SW480 (cell line): ENCODE data around the gene ZFYVE9.
A peak's percentile ranks its signal among the peaks of the same experiment; 100 is the strongest.
"Not testable (repeated sequence)": the region's sequence is repeated elsewhere in the genome, so short reads cannot be mapped to it uniquely, and the experiment has no call there.

Source experiments
- DNase-seq: peaks from one replicate; pipeline ENCODE4 v3.0.0-alpha.2; 2016; ENCODE audit warnings: low spot score

ZFYVE9 gene

GRCh38 chr1:52191395-52191965 lies 49.6 kb downstream of the ZFYVE9 start:
- DNase-seq: no peak

GRCh38 chr1:52192024-52192423 lies 50.1 kb downstream of the ZFYVE9 start:
- DNase-seq: no peak

- no peak for DNase-seq
Observed at GRCh38 chr1:52192436-52192835, 50.5 kb downstream of the ZFYVE9 start.

GRCh38 chr1:52193985-52194384 lies 52.1 kb downstream of the ZFYVE9 start:
- no peak for DNase-seq

GRCh38 chr1:52195161-52195560 lies 53.3 kb downstream of the ZFYVE9 start:
- DNase-seq: no peak

GRCh38 chr1:52203935-52204625 lies 62.2 kb downstream of the ZFYVE9 start:
- no peak for DNase-seq

- DNase-seq: no peak
Observed at GRCh38 chr1:52204696-52205095, 62.8 kb downstream of the ZFYVE9 start.

GRCh38 chr1:52206686-52207085 lies 64.8 kb downstream of the ZFYVE9 start:
- not testable (repeated sequence) for DNase-seq

GRCh38 chr1:52209429-52209828 lies 67.5 kb downstream of the ZFYVE9 start:
- no peak for DNase-seq

GRCh38 chr1:52210044-52210443 lies 68.2 kb downstream of the ZFYVE9 start:
- DNase-seq: no peak

- no peak for DNase-seq
Observed at GRCh38 chr1:52216907-52217458, 75.1 kb downstream of the ZFYVE9 start.

- DNase-seq: no peak
Observed at GRCh38 chr1:52225174-52225573, 83.3 kb downstream of the ZFYVE9 start.

- DNase-seq: no peak
Observed at GRCh38 chr1:52229494-52229893, 87.6 kb downstream of the ZFYVE9 start.

GRCh38 chr1:52233463-52233862 lies 91.6 kb downstream of the ZFYVE9 start:
- no peak for DNase-seq

GRCh38 chr1:52234014-52234413 lies 92.1 kb downstream of the ZFYVE9 start:
- DNase-seq: no peak

- DNase-seq: no peak
Observed at GRCh38 chr1:52234708-52235107, 92.8 kb downstream of the ZFYVE9 start.

GRCh38 chr1:52235646-52236045 lies 93.8 kb downstream of the ZFYVE9 start:
- DNase-seq: no peak

GRCh38 chr1:52237430-52237829 lies 95.5 kb downstream of the ZFYVE9 start:
- peak; percentile 29 for DNase-seq

- no peak for DNase-seq
Observed at GRCh38 chr1:52238474-52238873, 96.6 kb downstream of the ZFYVE9 start.

- no peak for DNase-seq
Observed at GRCh38 chr1:52238887-52239707, 97.2 kb downstream of the ZFYVE9 start.

- DNase-seq: no peak
Observed at GRCh38 chr1:52239708-52240001, 97.8 kb downstream of the ZFYVE9 start.

GRCh38 chr1:52240592-52241210 lies 98.8 kb downstream of the ZFYVE9 start:
- DNase-seq: no peak
